ENCODE results near the gene ZBED6.
"Not testable (repeated sequence)": the region's sequence is repeated elsewhere in the genome, so short reads cannot be mapped to it uniquely, and the experiment has no call there.

DNA sequence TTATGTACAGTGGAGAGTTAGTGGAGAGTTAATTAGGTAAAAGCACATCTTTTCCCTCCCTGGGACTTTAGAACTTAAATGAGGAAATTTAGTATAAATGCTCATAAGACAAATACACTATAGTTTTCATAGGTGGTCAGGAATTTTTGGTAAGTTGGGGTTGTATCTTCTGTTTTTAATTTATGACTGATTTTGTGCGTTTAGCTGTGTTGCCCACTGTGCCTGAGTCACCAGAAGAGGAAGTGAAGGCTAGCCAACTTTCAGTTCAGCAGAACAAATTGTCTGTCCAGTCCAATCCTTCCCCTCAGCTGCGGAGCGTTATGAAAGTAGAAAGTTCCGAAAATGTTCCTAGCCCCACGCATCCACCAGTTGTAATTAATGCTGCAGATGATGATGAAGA is 33.8 kb downstream of the ZBED6 start:
- TF ChIP-seq, protein P1, sequence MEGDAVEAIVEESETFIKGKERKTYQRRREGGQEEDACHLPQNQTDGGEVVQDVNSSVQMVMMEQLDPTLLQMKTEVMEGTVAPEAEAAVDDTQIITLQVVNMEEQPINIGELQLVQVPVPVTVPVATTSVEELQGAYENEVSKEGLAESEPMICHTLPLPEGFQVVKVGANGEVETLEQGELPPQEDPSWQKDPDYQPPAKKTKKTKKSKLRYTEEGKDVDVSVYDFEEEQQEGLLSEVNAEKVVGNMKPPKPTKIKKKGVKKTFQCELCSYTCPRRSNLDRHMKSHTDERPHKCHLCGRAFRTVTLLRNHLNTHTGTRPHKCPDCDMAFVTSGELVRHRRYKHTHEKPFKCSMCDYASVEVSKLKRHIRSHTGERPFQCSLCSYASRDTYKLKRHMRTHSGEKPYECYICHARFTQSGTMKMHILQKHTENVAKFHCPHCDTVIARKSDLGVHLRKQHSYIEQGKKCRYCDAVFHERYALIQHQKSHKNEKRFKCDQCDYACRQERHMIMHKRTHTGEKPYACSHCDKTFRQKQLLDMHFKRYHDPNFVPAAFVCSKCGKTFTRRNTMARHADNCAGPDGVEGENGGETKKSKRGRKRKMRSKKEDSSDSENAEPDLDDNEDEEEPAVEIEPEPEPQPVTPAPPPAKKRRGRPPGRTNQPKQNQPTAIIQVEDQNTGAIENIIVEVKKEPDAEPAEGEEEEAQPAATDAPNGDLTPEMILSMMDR (IDR thresholded peaks at IDR 0.05; ENCODE audit: insufficient read depth, low read depth, low read length), result not testable (repeated sequence)
- not testable (repeated sequence) for TF ChIP-seq EZH2 (IDR thresholded peaks at IDR 0.05; ENCODE audit: insufficient read depth, low read length)

Data from astrocyte (in vitro differentiated cells and primary cell).